Liver (tissue), 3 donors: ENCODE data around the gene KDM7A.

Experiments used
- CTCF ChIP-seq: fragments of 150-350 bp; IDR thresholded peaks from 2 replicates; pipeline ENCODE4 v1.5.1; 2017; ENCODE audit warnings: improper control_type of control experiment, low read depth, low read length; ENCODE audit not compliant: missing input control
- FOXA1 ChIP-seq: IDR thresholded peaks from 2 replicates; pipeline ENCODE4 v1.6.1; 2016; ENCODE audit warnings: antibody characterized with exemption
- HNF4A ChIP-seq, 2 donors: conservative IDR thresholded peaks; 2 replicates each; pipeline ENCODE4 v1.6.1; 2016; ENCODE audit warnings: antibody characterized with exemption in 2 of 2, mild to moderate bottlenecking in 2 of 2
- JUND ChIP-seq, 2 donors: IDR thresholded peaks; 2 replicates each; pipeline ENCODE4 v1.6.1; 2016; ENCODE audit warnings: antibody characterized with exemption in 2 of 2
- MAX ChIP-seq: IDR thresholded peaks from 2 replicates; pipeline ENCODE4 v1.6.1; 2016; ENCODE audit warnings: antibody characterized with exemption
- NR2F2 ChIP-seq: IDR thresholded peaks from 2 replicates; pipeline ENCODE4 v1.6.1; 2016; ENCODE audit warnings: antibody characterized with exemption
- RAD21 ChIP-seq, 2 donors: IDR thresholded peaks; 2 replicates each; pipeline ENCODE4 v1.6.1; 2016; ENCODE audit warnings: antibody characterized with exemption in 2 of 2, mild to moderate bottlenecking in 2 of 2
- REST ChIP-seq: IDR thresholded peaks from 2 replicates; pipeline ENCODE4 v1.6.1; 2016; ENCODE audit warnings: antibody characterized with exemption, mild to moderate bottlenecking
- SP1 ChIP-seq: IDR thresholded peaks from 2 replicates; pipeline ENCODE4 v1.6.1; 2018; ENCODE audit warnings: antibody characterized with exemption, mild to moderate bottlenecking
- TAF1 ChIP-seq: conservative IDR thresholded peaks from 2 replicates; pipeline ENCODE4 v1.6.1; 2016; ENCODE audit warnings: antibody characterized with exemption, mild to moderate bottlenecking
- YY1 ChIP-seq: IDR thresholded peaks from 2 replicates; pipeline ENCODE4 v1.6.1; 2016; ENCODE audit warnings: antibody characterized with exemption, mild to moderate bottlenecking
- donor health status: healthy.
- donor health status: healthy.

- TF ChIP-seq JUND (IDR thresholded peaks at IDR 0.05) = no peak
- no peak for TF ChIP-seq YY1
- TF ChIP-seq CTCF = no peak
- TF ChIP-seq REST = no peak
- no peak for TF ChIP-seq HNF4A (conservative IDR thresholded peaks at IDR 0.05)
- TF ChIP-seq TAF1 = no peak
- no peak for TF ChIP-seq RAD21 (IDR thresholded peaks at IDR 0.05)
- TF ChIP-seq SP1 = no peak
- TF ChIP-seq FOXA1 = no peak
- no peak for TF ChIP-seq MAX
- TF ChIP-seq NR2F2 = no peak
Measured at GRCh38 chr7:140050100-140050499, 126.7 kb downstream of the KDM7A start.
